IMR-90 (cell line): Measurements from ENCODE around the gene COL9A2. TPM values are rescaled to one million over a fixed set of nuclear protein-coding genes. Genes with fewer than 3 reads are reported as not detected.

ENCODE experiments used
- ATAC-seq: fragments of 200-7000 bp; cut with Tn5 transposase; 2 replicates; pipeline ENCODE4 v1.9.1; 2020; ENCODE audit warnings: low read depth, mild to moderate bottlenecking, moderate library complexity
- BruUV-seq: library from RNA; stranded (reverse); fragments of 400-500 nt; replicated peaks from 2 replicates; lab custom pipeline; 2021; lab: Mats Ljungman, UMichigan
- CTCF ChIA-PET: fragments of 300-600 bp; formaldehyde crosslinking; extraction: SDS; loops from one replicate; lab custom pipeline; 2021; ENCODE audit warnings: antibody characterized with exemption; lab: Yijun Ruan, JAX
- POLR2A ChIA-PET: fragments of 300-600 bp; sonication (Branson Sonifier 250); formaldehyde crosslinking; loops from one replicate; lab custom pipeline; 2022; ENCODE audit warnings: antibody characterized with exemption; ENCODE audit not compliant: unreplicated experiment; lab: Charles Lee
- DNase-seq: peaks from one replicate; pipeline ENCODE4 v3.0.0; 2013
- H2AFZ ChIP-seq: replicated peaks from 2 replicates; pipeline ENCODE3; 2013; ENCODE audit warnings: low read length, mild to moderate bottlenecking; ENCODE audit not compliant: poor library complexity
- H2AK5ac ChIP-seq: 2 replicates; pipeline ENCODE4 v1.6.1; 2013; ENCODE audit warnings: low read depth, low read length, inconsistent platforms
- H2AK9ac ChIP-seq: replicated peaks from 2 replicates; pipeline ENCODE3; 2013; ENCODE audit warnings: mild to moderate bottlenecking, low read depth, low read length, moderate library complexity; ENCODE audit not compliant: poor library complexity
- H2BK120ac ChIP-seq: 2 replicates; pipeline ENCODE4 v1.6.1; 2013; ENCODE audit warnings: low read depth, low read length, inconsistent platforms
- H2BK15ac ChIP-seq: 3 replicates; pipeline ENCODE4 v1.6.1; 2013; ENCODE audit warnings: low read depth, low read length, inconsistent platforms
- H2BK20ac ChIP-seq: 2 replicates; pipeline ENCODE4 v1.6.1; 2013; ENCODE audit warnings: low read depth, mild to moderate bottlenecking, inconsistent platforms, low read length, moderate library complexity
- H2BK5ac ChIP-seq: 2 replicates; pipeline ENCODE4 v1.6.1; 2013; ENCODE audit warnings: mild to moderate bottlenecking, low read depth, low read length, inconsistent platforms; ENCODE audit not compliant: poor library complexity, severe bottlenecking
- H3K14ac ChIP-seq: replicated peaks from 2 replicates; pipeline ENCODE4 v1.6.1; 2013; ENCODE audit warnings: low read depth, low read length, inconsistent platforms
- H3K18ac ChIP-seq: 2 replicates; pipeline ENCODE4 v1.6.1; 2013; ENCODE audit warnings: low read depth, low read length, control low read depth
- H3K23ac ChIP-seq: 2 replicates; pipeline ENCODE4 v1.6.1; 2013; ENCODE audit warnings: low read depth, low read length, inconsistent platforms
- H3K27ac ChIP-seq: 2 replicates; pipeline ENCODE4 v1.5.1; 2013; ENCODE audit warnings: mild to moderate bottlenecking, control low read depth, low read length; ENCODE audit not compliant: insufficient read depth
- H3K27me3 ChIP-seq: 2 replicates; pipeline ENCODE4 v1.6.1; 2013; ENCODE audit warnings: low read length; ENCODE audit not compliant: control insufficient read depth, insufficient read depth
- H3K36me3 ChIP-seq: 2 replicates; pipeline ENCODE4 v1.6.1; 2013; ENCODE audit warnings: low read length, mixed read lengths; ENCODE audit not compliant: control insufficient read depth, insufficient read depth
- H3K4ac ChIP-seq: 2 replicates; pipeline ENCODE4 v1.6.1; 2013; ENCODE audit warnings: low read depth, low read length, inconsistent platforms
- H3K4me1 ChIP-seq: 2 replicates; pipeline ENCODE4 v1.6.1; 2013; ENCODE audit warnings: low read length, mixed read lengths; ENCODE audit not compliant: control insufficient read depth, insufficient read depth
- H3K4me2 ChIP-seq: 2 replicates; pipeline ENCODE4 v1.6.1; 2013; ENCODE audit warnings: low read depth, mild to moderate bottlenecking, control low read depth, low read length, moderate library complexity
- H3K4me3 ChIP-seq: 2 replicates; pipeline ENCODE4 v1.5.1; 2013; ENCODE audit warnings: low read depth, mild to moderate bottlenecking, control low read depth, low read length, moderate library complexity; ENCODE audit not compliant: insufficient read depth
- H3K56ac ChIP-seq: 2 replicates; pipeline ENCODE4 v1.6.1; 2013; ENCODE audit warnings: low read length, inconsistent platforms; ENCODE audit not compliant: insufficient read depth; ENCODE audit errors: extremely low read depth
- H3K79me1 ChIP-seq, 2 experiments: 2 replicates each; pipeline ENCODE4 v1.6.1; 2013; ENCODE audit warnings: low read length in 2 of 2, inconsistent platforms in 1 of 2, low read depth in 1 of 2
- H3K9ac ChIP-seq: 2 replicates; pipeline ENCODE4 v1.6.1; 2013; ENCODE audit warnings: low read depth, low read length, control low read depth
- H3K9me1 ChIP-seq: 2 replicates; pipeline ENCODE4 v1.6.1; 2013; ENCODE audit warnings: low read length, inconsistent platforms; ENCODE audit not compliant: insufficient read depth
- H3K9me3 ChIP-seq: 2 replicates; pipeline ENCODE4 v1.6.1; 2013; ENCODE audit warnings: low read length; ENCODE audit not compliant: control insufficient read depth, insufficient read depth
- H4K20me1 ChIP-seq: 2 replicates; pipeline ENCODE4 v1.6.1; 2013; ENCODE audit warnings: low read length, inconsistent platforms; ENCODE audit not compliant: insufficient read depth
- H4K5ac ChIP-seq: 2 replicates; pipeline ENCODE4 v1.6.1; 2013; ENCODE audit warnings: mild to moderate bottlenecking, low read depth, low read length, control low read depth
- H4K8ac ChIP-seq, 2 experiments: 2 replicates each; pipeline ENCODE4 v1.6.1; 2013; ENCODE audit warnings: low read depth in 2 of 2, low read length in 2 of 2, control low read depth in 1 of 2, inconsistent platforms in 1 of 2
- H4K91ac ChIP-seq: 2 replicates; pipeline ENCODE4 v1.6.1; 2013; ENCODE audit warnings: low read depth, low read length, inconsistent platforms; ENCODE audit not compliant: insufficient read depth
- CTCF ChIP-seq: conservative IDR thresholded peaks from 2 replicates; pipeline ENCODE4 v1.5.1; 2012; ENCODE audit warnings: mild to moderate bottlenecking, low read depth, low read length, improper control_type of control experiment
- MAZ ChIP-seq: IDR thresholded peaks from 2 replicates; pipeline ENCODE4 v1.6.1; 2012; ENCODE audit warnings: low read depth, mild to moderate bottlenecking, low read length, improper control_type of control experiment, moderate library complexity, borderline replicate concordance
- RAD21 ChIP-seq: IDR thresholded peaks from 2 replicates; pipeline ENCODE4 v1.6.1; 2012; ENCODE audit warnings: low read length, improper control_type of control experiment
- RFX5 ChIP-seq: IDR thresholded peaks from 2 replicates; pipeline ENCODE4 v1.8.0; 2012; ENCODE audit warnings: low read depth, mild to moderate bottlenecking, low read length, moderate library complexity
- SMC3 ChIP-seq: fragments of 150-350 bp; IDR thresholded peaks from 2 replicates; pipeline ENCODE4 v1.6.1; 2016; ENCODE audit warnings: low read depth, mild to moderate bottlenecking, antibody characterized with exemption, low read length, moderate library complexity
- WGBS, 2 experiments: methylation state at CpG; one replicate each; pipeline versions ENCODE4 v1.1.5 to v1.1.7; 2013; ENCODE audit warnings: missing lambda C conversion rate in 2 of 2; ENCODE audit not compliant: insufficient read length in 1 of 2; ENCODE audit errors: extremely low coverage in 2 of 2; 5-methylcytosine and 5-hydroxymethylcytosine counted together
- dilution Hi-C: fragments of 300-500 bp; cut with HindIII; formaldehyde crosslinking; loops from one replicate; pipeline ENCODE4 v1.14.3; 2018; ENCODE audit warnings: low sequenced_read_pairs; ENCODE audit not compliant: unreplicated experiment
- in situ Hi-C: fragments of 300-500 bp; cut with MboI; formaldehyde crosslinking; loops from 3 replicates; pipeline ENCODE4 v1.14.3; 2019; ENCODE audit warnings: low sequenced_read_pairs, inconsistent platforms, mixed read lengths
- intact Hi-C: fragments of 100-400 bp; cut with micrococcal nuclease; formaldehyde crosslinking; loops from 2 replicates; pipeline ENCODE4 v1.10.0; 2022
- polyA plus RNA-seq, 3 experiments: library from polyadenylated mRNA; depleted of rRNA; stranded (reverse); fragments of >200 nt; gene quantifications; 2 replicates each; pipeline ENCODE4 v1.2.3, GENCODE V29; 2012; ENCODE audit warnings: low replicate concordance in 1 of 3
- total RNA-seq: library from RNA; depleted of rRNA; stranded (reverse); fragments of >200 nt; gene quantifications from 2 replicates; pipeline ENCODE4 v1.2.3, GENCODE V29; 2012

The COL9A2 gene
- total and polyA plus RNA-seq, 2 of the 4 experiments (the other 2 are of a cell fraction) = 0.90 to 1.6 TPM

GRCh38 chr1:40310129-40310461 lies 7.0 kb downstream of the COL9A2 start:
- H2AK9ac ChIP-seq = peak overlapping the region; percentile 67
- peaks cover 3% of the 10 kb centered on the region; the same call in 1 of the 2 replicates for H3K9me1 ChIP-seq
- H2BK15ac ChIP-seq = no peak overlapping the region
- no peak overlapping the region for H4K91ac ChIP-seq
- ChIA-PET CTCF (no interaction called here), POLR2A (no interaction called here)
- H2BK5ac ChIP-seq = no peak overlapping the region
- H3K4me3 ChIP-seq = no peak overlapping the region
- no peak overlapping the region for H3K56ac ChIP-seq
- intact Hi-C loops = no loop called here
- H4K5ac ChIP-seq = no peak overlapping the region
- in situ Hi-C loops = no loop called here
- no peak overlapping the region for H3K14ac ChIP-seq
- no peak for TF ChIP-seq CTCF
- TF ChIP-seq RAD21 = no peak
- TF ChIP-seq SMC3 = no peak
- TF ChIP-seq RFX5 = no peak
- TF ChIP-seq MAZ = no peak
- dilution Hi-C loops = no loop called here
- no peak overlapping the region for H4K8ac ChIP-seq
- no peaks in the 10 kb centered on the region for H4K20me1 ChIP-seq
- H3K79me1 ChIP-seq = no peaks in the 10 kb centered on the region
- H3K27ac ChIP-seq = no peak overlapping the region
- no peak overlapping the region for H2AFZ ChIP-seq
- no peak overlapping the region for H2BK120ac ChIP-seq
- no peak overlapping the region for H3K4me2 ChIP-seq
- no peak overlapping the region for H3K4ac ChIP-seq
- H3K36me3 ChIP-seq = no peaks in the 10 kb centered on the region
- ATAC-seq (no peak), DNase-seq (no peak)
- H3K4me1 ChIP-seq = peaks cover 10% of the 10 kb centered on the region; the same call in 1 of the 2 replicates
- BruUV-seq = no TSS peak
- H2AK5ac ChIP-seq = no peak overlapping the region
- no peaks in the 10 kb centered on the region for H3K27me3 ChIP-seq
- H3K9ac ChIP-seq = no peak overlapping the region
- no peak overlapping the region for H3K18ac ChIP-seq
- no peak overlapping the region for H2BK20ac ChIP-seq
- no peaks in the 10 kb centered on the region for H3K9me3 ChIP-seq
- no peak overlapping the region for H3K23ac ChIP-seq
- 92% methylated on average over 2 of the region's 2 CpGs; no CpG with 5 or more reads in 1 of the 2 experiments for WGBS, 2 experiments
